NT2/D1 (cell line): ENCODE measurements around the gene IDH3A.

Experiments used
- SUZ12 ChIP-seq: IDR thresholded peaks from 2 replicates; pipeline ENCODE4 v1.6.1; 2011; ENCODE audit not compliant: insufficient read length, insufficient read depth; ENCODE audit errors: extremely low read depth
- YY1 ChIP-seq: IDR thresholded peaks from 2 replicates; pipeline ENCODE4 v1.6.1; 2011; ENCODE audit not compliant: insufficient read length, insufficient read depth
- ZNF274 ChIP-seq: IDR thresholded peaks from 2 replicates; pipeline ENCODE4 v1.6.1; 2011; ENCODE audit warnings: mild to moderate bottlenecking, low read depth, low read length

GRCh38 chr15:78142332-78142731, 6.8 kb upstream of the IDH3A start:
- no peak for TF ChIP-seq YY1
- no peak for TF ChIP-seq SUZ12
- TF ChIP-seq ZNF274, result no peak
